Caco-2 (cell line): ENCODE measurements around the gene MEOX1. TPM values are rescaled to one million over a fixed set of nuclear protein-coding genes. Genes with fewer than 3 reads are reported as not detected.

Experiments used
- BruUV-seq: library from RNA; stranded (reverse); fragments of 400-500 nt; replicated peaks from 2 replicates; lab custom pipeline; 2021; lab: Mats Ljungman, UMichigan
- CTCF ChIA-PET: fragments of 300-600 bp; sonication (Branson Sonifier 250); formaldehyde crosslinking; loops from one replicate; lab custom pipeline; 2022; ENCODE audit warnings: antibody characterized with exemption; lab: Charles Lee
- POLR2A ChIA-PET: fragments of 300-600 bp; sonication (Branson Sonifier 250); formaldehyde crosslinking; loops from one replicate; lab custom pipeline; 2022; ENCODE audit warnings: antibody characterized with exemption; lab: Charles Lee
- DNase-seq, 2 experiments: peaks; one replicate each; pipeline versions ENCODE4 v3.0.0 to v3.0.0-alpha.2; 2020 to 2022
- H3K27me3 ChIP-seq: replicated peaks from 2 replicates; pipeline ENCODE4 v1.6.0; 2011; ENCODE audit warnings: low read length; ENCODE audit not compliant: control insufficient read depth, insufficient read depth
- H3K36me3 ChIP-seq: 2 replicates; pipeline ENCODE4 v1.5.1; 2011; ENCODE audit warnings: low read length; ENCODE audit not compliant: control insufficient read depth, insufficient read depth
- H3K4me1 ChIP-seq: fragments of 250-450 bp; sonication (Bioruptor Pico); 2 replicates; pipeline ENCODE4 v1.5.1; 2020; ENCODE audit warnings: mild to moderate bottlenecking
- H3K4me3 ChIP-seq: 2 replicates; pipeline ENCODE4 v1.5.1; 2011; ENCODE audit warnings: low read depth, mild to moderate bottlenecking, control low read depth, low read length
- H3K9me3 ChIP-seq: fragments of 250-450 bp; sonication (Bioruptor Pico); 2 replicates; pipeline ENCODE4 v1.5.1; 2020; ENCODE audit warnings: mild to moderate bottlenecking, moderate library complexity
- H3K27ac Mint-ChIP-seq: one replicate; pipeline ENCODE4 v1.8.0; 2022; ENCODE audit warnings: mixed read lengths; ENCODE audit not compliant: unreplicated experiment
- H3K27me3 Mint-ChIP-seq: one replicate; pipeline ENCODE4 v1.8.0; 2022; ENCODE audit warnings: mixed read lengths; ENCODE audit not compliant: insufficient read depth, unreplicated experiment
- H3K36me3 Mint-ChIP-seq: one replicate; pipeline ENCODE4 v1.8.0; 2022; ENCODE audit warnings: mild to moderate bottlenecking, mixed read lengths; ENCODE audit not compliant: insufficient read depth, unreplicated experiment
- H3K4me1 Mint-ChIP-seq: one replicate; pipeline ENCODE4 v1.8.0; 2022; ENCODE audit warnings: low read depth, mixed read lengths; ENCODE audit not compliant: unreplicated experiment
- H3K4me3 Mint-ChIP-seq: one replicate; pipeline ENCODE4 v1.8.0; 2022; ENCODE audit warnings: mild to moderate bottlenecking, moderate library complexity, mixed read lengths; ENCODE audit not compliant: unreplicated experiment
- H3K9me3 Mint-ChIP-seq: one replicate; pipeline ENCODE4 v1.8.0; 2022; ENCODE audit warnings: mixed read lengths; ENCODE audit not compliant: unreplicated experiment
- intact Hi-C: fragments of 100-400 bp; cut with micrococcal nuclease; formaldehyde crosslinking; loops from one replicate; pipeline ENCODE4 v1.10.0; 2022; ENCODE audit not compliant: unreplicated experiment
- total RNA-seq: library from RNA; stranded (reverse); gene quantifications from 2 replicates; pipeline ENCODE4 v1.2.3, GENCODE V29; 2022
- TF ChIP-seq, protein P1 (sequence below), 2 experiments: fragments of 200-600 bp in 1 of 2; IDR thresholded peaks; 1 replicate in 1 of 2; 2 replicates in 1 of 2; pipeline versions ENCODE4 v1.5.1 to v1.8.0; 2011 to 2022; ENCODE audit warnings: antibody characterized with exemption in 1 of 2, control low read depth in 1 of 2, inconsistent platforms in 1 of 2, low read depth in 1 of 2, low read length in 1 of 2, mild to moderate bottlenecking in 1 of 2, moderate library complexity in 1 of 2; ENCODE audit not compliant: insufficient read depth in 1 of 2, severe bottlenecking in 1 of 2, unreplicated experiment in 1 of 2

Gene MEOX1
- total RNA-seq, 1 experiment from 2014 or later, result 1.7 TPM

DNA sequence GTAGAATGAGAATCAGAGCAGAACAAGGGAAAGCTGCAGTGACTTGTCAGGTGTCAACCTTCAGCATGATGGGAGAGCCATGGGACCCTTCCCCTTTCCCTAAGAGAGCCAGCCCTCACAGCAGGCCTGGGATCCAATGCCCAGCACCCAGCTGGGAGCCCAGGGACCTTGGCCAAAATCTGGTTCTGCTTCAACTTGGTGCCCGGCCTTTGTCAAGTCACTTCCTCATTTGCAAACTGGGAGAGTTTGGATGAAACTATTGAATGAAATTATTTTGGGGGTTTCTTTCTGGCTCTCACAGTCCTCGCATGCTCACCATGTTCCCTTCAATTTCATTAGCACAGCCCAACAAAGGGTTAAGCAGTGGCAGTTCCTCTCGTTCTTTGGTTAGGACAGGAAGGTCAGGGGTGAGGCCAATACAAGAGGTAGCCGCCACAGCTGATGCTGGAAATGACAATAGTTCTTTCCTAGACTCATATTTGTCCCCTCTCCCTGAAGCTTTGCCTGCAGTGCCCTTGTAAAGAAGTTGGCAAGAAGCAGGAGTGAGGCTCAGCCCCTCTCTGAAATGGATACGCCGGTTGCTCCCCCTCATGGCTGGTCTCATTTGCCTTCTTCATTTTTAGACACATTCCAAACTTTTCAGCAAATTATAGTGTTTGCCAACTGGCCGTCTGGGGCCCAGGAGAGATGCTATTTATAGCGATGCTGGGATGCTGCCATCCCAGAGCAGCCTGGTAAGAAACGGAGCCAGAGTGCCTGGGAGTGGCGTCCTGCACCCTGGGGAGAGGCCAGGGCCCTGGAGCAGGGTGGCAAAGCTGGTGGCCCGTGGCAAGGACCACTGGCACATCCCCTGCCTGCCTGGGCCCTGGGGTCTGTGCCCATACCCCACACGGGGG is 34.5 kb upstream of the MEOX1 start:
- Histone ChIP-seq H3K27me3 (no peaks in the 10 kb centered on the region), H3K4me3 (no peak overlapping the region), H3K36me3 (no peaks in the 10 kb centered on the region), H3K9me3 (no peaks in the 10 kb centered on the region), H3K4me1 (no peaks in the 10 kb centered on the region)
- H3K36me3 Mint-ChIP-seq, result no peaks in the 10 kb centered on the region
- intact Hi-C loops, result no loop called here
- ChIA-PET POLR2A (no interaction called here), CTCF (interaction anchor here (1.5 to 2.1 kb wide), 2 partner anchors 17 to 64 kb away, joined by 6 to 10 read pairs; no protein-coding TSS in a partner anchor)
- H3K27ac Mint-ChIP-seq, result no peak overlapping the region
- H3K4me1 Mint-ChIP-seq, result peaks cover 6% of the 10 kb centered on the region
- no peak for DNase-seq
- H3K27me3 Mint-ChIP-seq, result no peaks in the 10 kb centered on the region
- H3K4me3 Mint-ChIP-seq, result no peak overlapping the region
- TF ChIP-seq, protein P1, sequence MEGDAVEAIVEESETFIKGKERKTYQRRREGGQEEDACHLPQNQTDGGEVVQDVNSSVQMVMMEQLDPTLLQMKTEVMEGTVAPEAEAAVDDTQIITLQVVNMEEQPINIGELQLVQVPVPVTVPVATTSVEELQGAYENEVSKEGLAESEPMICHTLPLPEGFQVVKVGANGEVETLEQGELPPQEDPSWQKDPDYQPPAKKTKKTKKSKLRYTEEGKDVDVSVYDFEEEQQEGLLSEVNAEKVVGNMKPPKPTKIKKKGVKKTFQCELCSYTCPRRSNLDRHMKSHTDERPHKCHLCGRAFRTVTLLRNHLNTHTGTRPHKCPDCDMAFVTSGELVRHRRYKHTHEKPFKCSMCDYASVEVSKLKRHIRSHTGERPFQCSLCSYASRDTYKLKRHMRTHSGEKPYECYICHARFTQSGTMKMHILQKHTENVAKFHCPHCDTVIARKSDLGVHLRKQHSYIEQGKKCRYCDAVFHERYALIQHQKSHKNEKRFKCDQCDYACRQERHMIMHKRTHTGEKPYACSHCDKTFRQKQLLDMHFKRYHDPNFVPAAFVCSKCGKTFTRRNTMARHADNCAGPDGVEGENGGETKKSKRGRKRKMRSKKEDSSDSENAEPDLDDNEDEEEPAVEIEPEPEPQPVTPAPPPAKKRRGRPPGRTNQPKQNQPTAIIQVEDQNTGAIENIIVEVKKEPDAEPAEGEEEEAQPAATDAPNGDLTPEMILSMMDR (IDR thresholded peaks at IDR 0.05; ENCODE audit: insufficient read depth in 1 of 2, low read depth in 1 of 2, low read length in 1 of 2, severe bottlenecking in 1 of 2, unreplicated experiment in 1 of 2), result no peak
- BruUV-seq, result no TSS peak
- no peaks in the 10 kb centered on the region for H3K9me3 Mint-ChIP-seq

DNA sequence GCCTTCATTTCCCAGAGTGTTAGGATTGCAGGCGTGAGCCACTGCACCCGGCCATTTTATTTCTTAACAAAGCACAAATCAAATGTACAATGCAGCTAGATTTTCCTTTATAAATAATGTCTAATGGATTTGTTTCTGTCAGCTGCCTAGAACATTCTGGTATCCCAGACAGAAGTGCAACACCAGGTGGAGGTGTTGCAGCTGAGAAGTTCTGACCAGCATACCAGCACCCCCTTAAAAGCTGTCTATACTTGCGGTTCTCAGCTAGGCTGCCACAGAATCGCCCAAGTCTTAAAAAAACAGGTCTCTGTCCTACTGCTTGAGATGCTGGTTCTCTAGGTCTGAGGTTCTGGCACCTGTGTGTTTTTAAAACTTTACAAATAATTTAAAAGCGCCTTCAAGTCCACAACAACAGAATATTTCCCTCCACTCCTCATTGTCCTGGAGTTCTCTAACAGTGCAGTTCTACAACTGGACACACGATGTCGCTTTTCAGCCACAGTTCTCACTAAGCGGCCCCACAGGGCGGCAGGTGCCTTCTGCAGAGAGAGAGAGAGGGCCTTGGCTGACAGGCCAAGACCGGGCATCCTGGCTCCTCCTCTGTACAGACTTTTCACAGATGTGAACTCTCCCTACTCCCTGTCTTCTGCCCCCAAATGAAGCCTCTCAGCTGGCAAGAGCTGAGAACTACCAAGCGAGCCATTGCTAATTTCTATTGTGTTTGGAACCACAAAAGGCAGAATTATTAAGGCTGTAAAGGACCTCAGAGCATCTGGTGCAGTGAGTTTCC is 32.6 kb upstream of the MEOX1 start:
- intact Hi-C loops, result loop anchor here (1.0 kb wide), 3 partner anchors 66 to 174 kb away; no protein-coding TSS in a partner anchor
- no peaks in the 10 kb centered on the region for H3K27me3 ChIP-seq
- Mint-ChIP-seq H3K9me3 (no peaks in the 10 kb centered on the region), H3K4me3 (peak overlapping the region; percentile 57), H3K27ac (no peak overlapping the region), H3K36me3 (no peaks in the 10 kb centered on the region), H3K4me1 (peaks cover 6% of the 10 kb centered on the region), H3K27me3 (no peaks in the 10 kb centered on the region)
- DNase-seq, result peak; percentile 85 to 88
- ChIA-PET POLR2A (interaction anchor here (0.6 kb wide), 1 partner anchor 50 kb away, joined by 3 read pairs; no protein-coding TSS in a partner anchor), CTCF (interaction anchor here (0.5 to 2.2 kb wide), 11 partner anchors 19 to 802 kb away, joined by 3 to 65 read pairs (median 6); partner anchors contain the start of gene SOST)
- no peaks in the 10 kb centered on the region for H3K36me3 ChIP-seq
- no TSS peak for BruUV-seq
- no peaks in the 10 kb centered on the region for H3K4me1 ChIP-seq
- TF ChIP-seq, protein P1 (IDR thresholded peaks at IDR 0.05; ENCODE audit: insufficient read depth in 1 of 2, low read depth in 1 of 2, low read length in 1 of 2, severe bottlenecking in 1 of 2, unreplicated experiment in 1 of 2), result peak; percentile 87 to 96
- no peaks in the 10 kb centered on the region for H3K9me3 ChIP-seq
- H3K4me3 ChIP-seq, result no peak overlapping the region

DNA sequence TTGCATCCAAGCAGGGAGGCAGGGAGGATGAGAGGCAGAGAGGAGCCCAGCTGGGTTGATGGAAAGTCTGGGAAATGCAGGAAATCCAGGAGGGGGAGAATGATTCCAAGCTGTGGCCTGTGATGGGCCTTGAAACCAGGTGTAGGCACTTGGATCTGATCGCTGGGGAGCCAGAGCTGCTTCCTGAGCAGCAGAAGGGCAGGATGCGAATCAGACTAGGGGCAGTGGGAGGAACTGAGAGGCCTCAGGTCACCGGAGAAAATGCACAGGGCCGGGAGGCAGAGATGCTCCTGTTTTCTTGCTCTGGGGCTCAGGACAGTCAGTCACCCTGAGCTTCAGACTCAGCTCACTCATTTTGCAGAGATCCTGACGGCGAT is 29.6 kb upstream of the MEOX1 start:
- H3K4me3 Mint-ChIP-seq, result no peak overlapping the region
- peaks cover 6% of the 10 kb centered on the region for H3K4me1 Mint-ChIP-seq
- no peaks in the 10 kb centered on the region for H3K27me3 Mint-ChIP-seq
- Histone ChIP-seq H3K9me3 (no peaks in the 10 kb centered on the region), H3K4me3 (no peak overlapping the region), H3K27me3 (no peaks in the 10 kb centered on the region), H3K4me1 (no peaks in the 10 kb centered on the region), H3K36me3 (no peaks in the 10 kb centered on the region)
- ChIA-PET CTCF (interaction anchor here (0.6 to 1.9 kb wide), 6 partner anchors 22 to 1375 kb away, joined by 3 to 10 read pairs (median 3); no protein-coding TSS in a partner anchor), POLR2A (no interaction called here)
- TF ChIP-seq, protein P1 (IDR thresholded peaks at IDR 0.05; ENCODE audit: insufficient read depth in 1 of 2, low read depth in 1 of 2, low read length in 1 of 2, severe bottlenecking in 1 of 2, unreplicated experiment in 1 of 2), result no peak
- DNase-seq, result no peak
- H3K9me3 Mint-ChIP-seq, result no peaks in the 10 kb centered on the region
- intact Hi-C loops, result no loop called here
- BruUV-seq, result no TSS peak
- H3K36me3 Mint-ChIP-seq, result no peaks in the 10 kb centered on the region
- H3K27ac Mint-ChIP-seq, result no peak overlapping the region
